ENCODE data around the gene MSN.
"Not testable (repeated sequence)": the region's sequence is repeated elsewhere in the genome, so short reads cannot be mapped to it uniquely, and the experiment has no call there.

The MSN gene

DNA sequence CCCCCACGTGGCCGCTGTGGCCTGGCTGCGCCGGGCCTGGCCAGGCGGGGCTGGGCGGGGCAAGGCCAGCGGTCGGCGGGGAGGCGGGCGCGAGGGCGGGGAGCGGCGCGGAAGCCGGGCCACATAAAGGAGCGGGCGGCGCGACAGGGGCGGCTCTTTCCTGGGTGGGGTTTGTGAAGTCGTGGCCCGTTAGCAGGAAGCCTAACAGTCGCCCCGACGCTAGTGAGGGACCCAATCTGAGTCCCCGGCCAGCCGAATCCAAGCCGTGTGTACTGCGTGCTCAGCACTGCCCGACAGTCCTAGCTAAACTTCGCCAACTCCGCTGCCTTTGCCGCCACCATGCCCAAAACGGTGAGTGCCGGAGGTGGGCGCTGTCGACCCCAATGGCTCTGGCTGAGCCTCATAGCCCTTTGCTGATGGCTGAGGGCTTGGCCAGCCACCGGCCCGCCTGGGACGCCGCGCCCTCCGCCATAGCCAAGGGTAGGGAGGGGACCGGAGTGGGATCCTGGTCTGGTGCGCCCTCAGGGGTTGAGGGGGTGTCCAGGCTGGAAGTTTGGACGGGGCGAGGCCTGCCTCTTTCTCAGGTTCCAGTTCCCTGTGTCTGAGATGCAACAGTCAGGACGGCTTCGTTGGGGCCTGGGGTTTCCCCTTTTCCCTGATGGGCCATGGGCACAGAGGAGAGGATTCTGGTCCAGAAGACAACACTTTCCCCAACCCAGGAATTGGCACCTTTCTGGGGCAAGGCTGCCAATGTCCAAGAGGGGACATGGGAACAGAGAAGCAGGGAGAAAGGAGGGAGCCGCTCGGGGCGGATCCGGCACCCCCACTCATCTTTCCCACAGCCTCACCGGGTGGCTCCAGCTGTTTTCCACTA is at the start of gene MSN:
Gene MSN, plus strand, starts transcription at position 152 of the 874 bp plus-strand sequence. Its CDS starts 188 bp downstream, at position 340.
- peak; percentile 63 to 72 for DNase-seq (ENCODE audit: low read depth in 2 of 2)

GRCh38 chrX:65620096-65620705 is 47.3 kb upstream of the MSN start:
- not testable (repeated sequence) for DNase-seq (ENCODE audit: low read depth in 2 of 2)

DNA sequence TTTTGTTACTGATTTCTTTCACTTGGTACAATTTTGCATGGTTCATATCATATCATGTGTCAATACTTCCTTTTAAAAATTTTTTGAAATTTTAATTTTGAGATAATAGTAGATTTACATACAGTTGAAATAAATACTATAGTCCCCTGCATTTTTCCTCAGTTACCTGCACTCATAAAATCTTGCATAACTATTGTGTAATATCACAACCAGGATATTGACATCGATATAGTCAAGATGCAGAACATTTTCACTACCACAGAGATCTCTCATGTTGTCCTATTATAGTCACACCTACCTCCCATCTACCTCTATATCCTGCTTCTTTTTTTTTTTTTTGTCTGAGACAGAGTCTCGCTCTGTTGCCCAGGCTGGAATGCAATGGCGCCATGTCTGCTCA is 36.7 kb upstream of the MSN start:
- no peak for DNase-seq (ENCODE audit: low read depth in 2 of 2)

DNA sequence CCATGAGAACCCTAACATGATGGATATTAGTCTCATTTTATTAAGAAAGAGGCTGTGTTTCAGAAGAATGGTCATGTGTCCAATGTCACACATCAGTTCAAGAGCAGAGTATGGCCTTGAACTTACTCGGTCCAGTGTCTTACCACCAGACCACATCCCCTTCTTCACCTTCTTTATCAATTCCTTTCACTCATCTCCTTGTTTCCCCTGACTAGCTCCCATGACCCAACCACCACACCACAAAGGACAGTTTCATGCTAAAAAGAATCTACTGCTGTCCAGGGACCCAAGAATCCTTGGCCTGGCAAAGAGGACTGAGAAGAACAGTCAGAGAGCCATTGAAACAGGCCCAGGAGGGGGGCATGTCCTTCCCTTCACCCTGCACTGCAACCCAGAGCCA is 33.6 kb upstream of the MSN start:
- DNase-seq (ENCODE audit: low read depth in 2 of 2), result no peak

GRCh38 chrX:65634732-65635131 is 32.7 kb upstream of the MSN start:
- DNase-seq (ENCODE audit: low read depth in 2 of 2), result no peak

GRCh38 chrX:65635378-65635777 is 32.1 kb upstream of the MSN start:
- DNase-seq (ENCODE audit: low read depth in 2 of 2), result no peak

GRCh38 chrX:65635822-65636221 is 31.6 kb upstream of the MSN start:
- DNase-seq (ENCODE audit: low read depth in 2 of 2), result no peak

DNA sequence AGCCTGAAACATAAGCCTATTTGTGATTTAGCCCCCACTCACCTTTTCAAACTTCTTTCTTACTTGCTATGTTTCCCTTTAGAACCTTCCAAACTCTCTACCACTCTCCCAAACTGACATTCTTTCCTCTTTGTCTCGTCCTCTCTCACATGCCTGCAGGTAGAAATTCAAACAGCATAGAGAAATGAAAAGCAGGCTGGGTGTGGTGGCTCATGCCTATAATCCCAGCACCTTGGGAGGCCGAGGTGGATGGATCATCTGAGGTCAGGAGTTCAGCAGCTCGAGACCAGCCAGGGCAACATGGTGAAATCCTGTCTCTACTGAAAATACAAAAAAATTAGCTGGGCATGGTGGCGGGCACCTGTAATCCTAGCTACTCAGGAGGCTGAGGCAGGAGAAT is 31.2 kb upstream of the MSN start:
- DNase-seq (ENCODE audit: low read depth in 2 of 2), result not testable (repeated sequence)

DNA sequence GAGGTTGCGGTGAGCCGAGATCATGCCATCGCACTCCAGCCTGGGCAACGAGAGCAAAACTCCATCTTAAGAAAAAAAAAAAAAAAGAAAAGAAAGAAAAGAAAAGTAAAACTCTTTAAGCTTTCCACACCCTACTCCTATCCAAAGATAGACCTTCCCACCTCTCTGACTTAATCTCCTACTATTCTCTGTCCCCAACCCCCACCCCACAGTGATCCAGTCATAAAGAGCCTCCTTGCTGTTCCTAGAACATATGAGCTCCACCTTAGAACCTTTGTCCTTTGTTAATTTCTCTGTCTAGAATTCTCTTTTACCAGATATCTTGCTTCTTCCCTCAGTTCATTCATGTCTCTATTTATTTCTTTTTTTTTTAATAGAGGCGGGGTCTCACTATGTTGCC is 30.1 kb upstream of the MSN start:
- no peak for DNase-seq (ENCODE audit: low read depth in 2 of 2)

- no peak for DNase-seq (ENCODE audit: low read depth in 2 of 2)
Observed at GRCh38 chrX:65642914-65643491, 24.5 kb upstream of the MSN start.

- DNase-seq (ENCODE audit: low read depth in 2 of 2), result no peak
Observed at GRCh38 chrX:65643531-65644052, 23.9 kb upstream of the MSN start.

GRCh38 chrX:65644621-65645289 is 22.7 kb upstream of the MSN start:
- DNase-seq (ENCODE audit: low read depth in 2 of 2), result no peak

GRCh38 chrX:65647801-65648200 is 19.7 kb upstream of the MSN start:
- no peak for DNase-seq (ENCODE audit: low read depth in 2 of 2)

- no peak for DNase-seq (ENCODE audit: low read depth in 2 of 2)
Observed at GRCh38 chrX:65652098-65652497, 15.4 kb upstream of the MSN start.

DNA sequence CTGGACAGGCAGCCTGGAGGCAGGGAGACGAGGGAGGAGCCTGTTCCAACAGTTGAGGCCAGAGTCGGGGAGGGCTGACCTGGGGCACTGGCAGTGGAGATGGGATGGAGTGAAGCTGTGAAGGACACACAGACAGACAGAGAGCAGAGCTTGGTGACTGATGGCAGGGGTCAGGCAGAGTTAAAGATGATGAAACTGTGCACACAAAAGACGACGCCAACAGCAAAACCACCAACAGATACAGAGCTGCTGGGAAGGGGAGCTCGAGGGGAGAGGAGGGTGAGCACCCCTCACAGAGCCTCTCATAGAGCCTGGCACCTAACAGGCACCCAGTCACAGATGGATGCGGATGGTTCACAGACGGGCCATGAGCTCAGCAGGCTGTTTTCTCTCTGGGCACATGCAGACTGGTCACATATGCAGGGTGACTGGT is 10.4 kb upstream of the MSN start:
- not testable (repeated sequence) for DNase-seq (ENCODE audit: low read depth in 2 of 2)

DNA sequence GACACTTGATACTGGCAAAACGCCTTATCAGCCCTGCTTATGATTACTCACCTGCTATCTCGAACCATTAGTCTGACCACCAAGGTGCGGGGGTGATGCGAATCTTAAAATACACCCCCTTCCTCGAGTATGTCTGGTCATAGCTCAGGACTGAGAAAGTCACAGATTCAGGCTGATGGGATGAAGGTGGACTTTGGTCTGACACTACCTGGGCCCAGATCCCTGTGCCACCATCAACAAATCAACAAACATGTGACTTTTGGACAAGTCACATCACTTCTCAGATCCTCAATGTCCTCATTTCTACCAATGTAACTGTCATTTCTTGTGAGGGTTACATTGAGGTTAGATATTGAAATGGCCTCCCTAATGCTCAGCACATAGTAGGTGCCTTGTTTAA is 9.8 kb upstream of the MSN start:
- no peak for DNase-seq (ENCODE audit: low read depth in 2 of 2)

- no peak for DNase-seq (ENCODE audit: low read depth in 2 of 2)
Observed at GRCh38 chrX:65658229-65658628, 9.2 kb upstream of the MSN start.

DNA sequence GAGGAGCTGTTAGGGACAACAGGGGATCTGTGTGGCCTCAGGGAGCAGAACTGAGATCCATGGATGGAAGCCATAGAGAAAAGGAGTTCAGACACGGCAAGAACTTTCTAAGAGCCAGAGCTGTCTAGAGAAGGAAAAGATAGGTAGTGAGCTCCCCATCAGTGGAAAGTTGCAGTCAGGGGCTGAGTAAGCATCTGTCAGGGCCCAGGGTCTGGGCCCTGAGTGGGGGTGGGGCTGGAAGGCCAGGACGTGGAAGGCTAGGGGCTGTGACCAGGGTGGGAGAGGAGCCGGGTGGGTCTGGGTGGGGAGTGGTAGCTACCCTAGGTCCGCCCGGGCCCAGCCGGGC is 324 bp upstream of the MSN start:
- DNase-seq (ENCODE audit: low read depth in 2 of 2), result no peak

DNA sequence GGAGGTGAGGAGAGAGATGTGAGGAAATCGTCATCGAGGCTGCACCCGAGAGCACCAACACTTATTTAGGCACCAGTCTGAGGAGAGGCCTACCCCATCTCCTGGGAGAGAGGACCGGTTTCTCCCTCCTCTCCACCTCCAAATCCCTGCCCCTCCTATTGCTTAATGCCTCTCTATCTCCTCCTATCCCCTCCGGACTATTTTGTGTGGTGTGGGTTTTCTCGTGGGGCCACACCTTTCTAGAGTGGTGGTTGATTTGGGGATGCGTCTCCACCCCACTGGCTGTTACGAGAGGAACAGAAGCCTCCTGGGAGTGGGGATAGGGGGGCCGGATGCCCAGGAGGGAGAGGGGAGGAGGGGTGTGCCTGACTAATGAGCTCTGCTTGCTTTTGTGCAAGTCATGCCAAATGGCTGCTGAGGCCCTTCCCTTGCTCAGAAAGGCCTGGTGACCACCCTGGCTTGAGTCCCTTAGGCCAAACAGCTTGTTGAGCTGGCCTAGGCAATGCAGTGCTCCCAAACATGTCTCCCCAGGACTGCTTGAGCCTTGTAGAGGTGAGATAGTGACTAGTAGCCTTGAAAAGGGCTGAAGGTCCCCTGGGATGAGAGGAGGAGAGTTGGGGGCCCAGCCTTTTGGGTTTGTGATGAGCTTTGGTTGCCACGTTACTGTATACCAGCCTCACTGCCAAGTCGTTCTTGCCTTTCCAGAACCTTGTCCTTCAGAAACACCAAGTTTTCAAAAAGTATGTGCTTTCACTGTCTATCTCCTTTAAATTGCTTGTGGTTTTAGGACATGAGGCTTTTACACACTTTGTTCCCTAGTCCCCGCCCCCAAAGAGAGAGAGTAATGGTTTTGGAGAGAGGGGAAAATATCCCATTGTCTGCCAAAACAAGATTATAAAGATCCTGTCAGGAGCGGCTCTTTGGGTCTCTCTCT is 1.2 kb downstream of the MSN start:
- DNase-seq (ENCODE audit: low read depth in 2 of 2), result peak; percentile 35 to 41

DNA sequence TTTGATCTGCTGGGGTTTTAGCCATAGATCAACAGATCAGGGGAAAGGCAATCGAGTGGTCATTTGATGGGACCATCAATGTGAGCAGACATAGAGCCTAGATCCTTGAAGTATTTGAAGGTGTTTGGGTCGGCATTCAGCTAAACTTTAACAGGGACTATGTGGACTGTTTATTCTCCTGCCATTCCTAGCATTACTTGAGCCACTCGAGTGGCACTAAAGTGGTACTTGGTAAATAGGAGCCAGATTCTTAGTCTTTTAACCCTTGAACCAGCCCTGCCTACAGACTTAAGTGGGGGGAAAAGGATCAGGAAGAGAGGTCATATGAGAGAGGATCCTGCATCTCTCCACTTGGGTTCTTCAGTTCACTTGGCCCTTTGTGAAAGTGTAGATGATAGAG is 3.8 kb downstream of the MSN start:
- DNase-seq (ENCODE audit: low read depth in 2 of 2), result no peak

- no peak for DNase-seq (ENCODE audit: low read depth in 2 of 2)
Observed at GRCh38 chrX:65671966-65672365, 4.5 kb downstream of the MSN start.
